HG03175 (cell line): Measurements from ENCODE around the gene KLRB1.
"Not testable (repeated sequence)": the region's sequence is repeated elsewhere in the genome, so short reads cannot be mapped to it uniquely, and the experiment has no call there.

Source experiments
- ATAC-seq: cut with Tn5 transposase; IDR thresholded peaks from one replicate; pipeline ENCODE4 v1.9.1; 2021; ENCODE audit warnings: mild to moderate bottlenecking, moderate library complexity; ENCODE audit not compliant: unreplicated experiment

KLRB1 gene

DNA sequence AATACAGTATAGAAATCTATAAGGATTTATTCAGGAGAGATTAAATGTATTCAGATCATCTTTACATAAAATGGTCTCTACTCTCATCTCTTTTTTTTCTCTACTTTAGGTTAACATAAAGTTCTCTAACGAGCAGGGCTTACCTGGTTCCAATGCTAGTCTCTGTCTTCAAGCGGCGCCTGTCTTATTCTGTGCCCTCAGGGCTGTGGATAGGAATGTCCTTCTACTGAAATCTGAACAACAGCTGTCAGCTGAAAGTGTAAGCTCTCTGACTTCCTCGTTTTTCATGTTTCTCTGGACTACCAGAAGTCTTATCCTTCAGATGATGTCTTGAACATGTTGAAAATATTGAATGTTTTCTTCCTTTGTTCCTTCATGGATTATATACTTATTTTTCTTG lies 62.2 kb downstream of the KLRB1 start:
- not testable (repeated sequence) for ATAC-seq
